Smooth muscle cell of the brain vasculature (primary cell): ENCODE results near the gene ILRUN.
A peak's percentile ranks its signal among the peaks of the same experiment; 100 is the strongest.
"Not testable (repeated sequence)": the region's sequence is repeated elsewhere in the genome, so short reads cannot be mapped to it uniquely, and the experiment has no call there.

Source experiments
- DNase-seq: peaks from one replicate; pipeline ENCODE4 v3.0.0-alpha.2; 2012; ENCODE audit warnings: low read depth, low spot score

Gene ILRUN

DNA sequence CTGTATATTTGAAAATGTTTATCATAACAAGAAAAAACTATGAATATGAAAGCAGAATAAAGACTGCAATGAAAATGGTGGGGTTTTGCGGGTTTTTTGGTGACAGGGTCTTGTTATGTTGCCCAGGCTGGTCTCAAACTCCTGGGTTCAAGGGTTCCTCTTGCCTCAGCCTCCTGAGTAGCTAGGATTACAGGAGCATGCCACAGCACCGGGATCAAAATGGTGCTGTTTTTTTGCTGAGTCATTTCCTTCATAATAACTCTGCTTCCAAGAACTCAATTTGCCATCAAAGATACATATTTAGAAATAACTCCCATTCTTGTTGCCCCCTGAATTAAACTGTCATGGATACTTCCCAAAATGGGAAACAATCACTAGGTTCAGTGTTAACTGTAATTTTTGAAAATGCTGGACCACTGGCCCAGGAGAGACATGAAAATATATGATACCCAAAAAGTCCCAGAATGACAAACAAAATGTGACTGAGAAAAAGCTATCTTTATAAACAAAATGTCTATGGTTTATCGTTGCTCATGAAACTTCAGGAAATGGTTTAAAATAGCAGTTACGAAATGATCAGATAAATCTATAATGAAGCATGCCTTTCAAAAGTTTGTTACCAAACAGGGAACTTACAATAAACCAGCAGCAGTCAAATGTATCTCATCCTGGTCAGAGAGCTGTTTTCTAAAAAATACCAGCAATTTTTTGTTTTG, 32.2 kb downstream of the ILRUN start:
- no peak for DNase-seq

DNA sequence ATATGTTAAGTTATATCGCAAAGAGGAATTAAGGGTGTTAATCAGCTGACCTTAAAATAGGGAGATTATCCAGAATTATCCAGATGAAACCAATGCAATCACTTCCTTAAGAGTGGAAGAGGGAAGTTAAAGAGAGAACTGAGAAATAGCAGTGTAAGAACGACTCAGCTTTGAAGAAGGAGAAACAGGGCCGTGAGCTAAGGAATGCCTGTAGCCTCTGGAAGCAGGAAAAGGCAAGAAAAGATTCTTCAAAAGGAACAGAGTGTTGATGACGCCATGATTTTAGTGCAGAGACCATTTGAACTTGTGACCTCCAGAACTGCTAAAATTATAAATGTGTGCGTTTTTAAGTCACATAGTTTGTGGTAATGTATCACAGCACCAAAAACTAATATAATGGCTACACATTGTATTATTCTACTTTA, 32.7 kb downstream of the ILRUN start:
- no peak for DNase-seq

DNA sequence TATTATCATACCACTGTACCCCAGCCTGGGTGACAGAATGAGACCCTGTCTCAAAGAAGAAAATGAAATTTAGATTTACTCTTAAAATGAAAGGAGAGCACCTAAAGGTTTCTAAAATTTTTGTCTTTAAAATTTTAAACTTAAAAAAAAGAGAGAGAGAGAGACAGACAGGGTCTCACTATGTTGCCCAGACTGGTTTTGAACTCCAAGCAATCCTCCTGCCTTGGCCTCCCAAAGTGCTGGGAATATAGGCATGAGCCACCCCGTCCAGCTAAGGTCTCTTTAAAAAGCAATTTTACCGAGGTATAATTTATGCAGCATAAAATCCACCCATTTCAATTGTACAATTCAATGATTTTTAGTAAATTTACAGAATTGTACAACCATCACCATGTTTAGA, 33.2 kb downstream of the ILRUN start:
- no peak for DNase-seq

DNA sequence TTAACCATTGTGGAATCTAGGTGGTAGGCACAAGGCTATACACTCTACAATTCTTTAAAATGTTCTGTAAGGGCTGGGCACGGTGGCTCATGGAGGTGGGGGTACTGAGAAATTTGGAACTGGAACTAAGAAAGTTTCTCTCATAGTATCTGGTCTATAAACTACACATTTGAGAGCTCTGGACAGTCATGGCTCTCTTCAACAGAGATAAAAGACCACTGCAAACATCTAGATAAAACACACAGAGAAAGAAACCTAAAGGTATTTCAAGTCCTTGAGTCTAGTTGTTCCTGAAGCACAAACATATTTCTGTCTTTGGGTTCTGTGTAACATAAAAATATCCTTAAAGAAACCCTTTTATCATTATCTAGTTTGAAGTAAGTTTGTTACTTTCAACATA, 35.2 kb downstream of the ILRUN start:
- DNase-seq = no peak

DNA sequence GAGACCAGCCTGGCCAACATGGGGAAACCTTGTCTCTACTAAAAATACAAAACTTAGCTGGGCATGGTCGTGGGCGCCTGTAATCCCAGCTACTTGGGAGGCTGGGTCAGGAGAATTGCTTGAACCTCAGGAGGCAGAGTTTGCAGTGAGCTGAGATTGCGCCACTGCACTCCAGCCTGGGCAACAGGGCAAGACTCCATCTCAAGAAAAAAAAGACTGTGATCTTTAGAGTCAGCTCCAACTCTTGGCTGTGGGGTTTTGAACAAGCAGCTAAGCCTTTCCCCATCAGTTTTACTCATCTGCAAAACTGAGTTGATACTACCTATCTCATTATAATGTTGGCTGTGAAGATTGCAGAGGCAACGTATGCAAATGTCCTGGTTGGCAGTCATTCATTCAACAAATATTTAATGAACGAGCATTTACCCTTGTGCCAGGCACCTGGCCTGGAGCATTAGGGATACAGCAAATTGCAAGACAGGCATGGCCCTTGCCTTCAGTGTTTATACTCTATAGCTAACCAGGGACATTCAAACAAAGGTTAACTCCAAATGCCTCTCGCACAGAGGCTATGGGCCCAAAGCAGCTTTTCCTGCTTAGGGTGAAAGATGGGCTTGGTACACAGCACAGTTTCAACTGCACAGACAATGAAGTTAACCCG, 37.8 kb downstream of the ILRUN start:
- DNase-seq = no peak

DNA sequence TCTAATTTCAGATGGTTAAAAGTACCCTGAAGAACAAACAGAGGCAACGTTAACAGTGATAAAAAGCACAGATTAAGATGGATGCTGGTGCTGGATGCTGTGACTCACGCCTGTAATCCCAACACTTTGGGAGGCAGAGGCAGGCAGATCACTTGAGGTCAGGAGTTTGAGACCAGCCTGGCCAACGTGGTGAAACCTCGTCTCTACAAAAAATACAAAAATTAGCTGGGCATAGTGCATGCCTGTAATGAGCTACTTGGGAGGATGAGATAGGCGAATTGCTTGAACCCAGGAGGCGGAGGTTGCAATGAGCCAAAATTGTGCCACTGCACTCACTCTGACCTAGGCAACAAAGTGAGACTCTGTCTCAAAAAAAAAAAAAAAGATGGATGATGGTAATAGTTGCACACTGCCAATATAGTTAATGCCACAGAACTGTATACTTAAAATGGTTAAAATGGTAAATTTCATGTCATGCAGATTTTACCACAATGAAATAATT, 38.5 kb downstream of the ILRUN start:
- DNase-seq = not testable (repeated sequence)

DNA sequence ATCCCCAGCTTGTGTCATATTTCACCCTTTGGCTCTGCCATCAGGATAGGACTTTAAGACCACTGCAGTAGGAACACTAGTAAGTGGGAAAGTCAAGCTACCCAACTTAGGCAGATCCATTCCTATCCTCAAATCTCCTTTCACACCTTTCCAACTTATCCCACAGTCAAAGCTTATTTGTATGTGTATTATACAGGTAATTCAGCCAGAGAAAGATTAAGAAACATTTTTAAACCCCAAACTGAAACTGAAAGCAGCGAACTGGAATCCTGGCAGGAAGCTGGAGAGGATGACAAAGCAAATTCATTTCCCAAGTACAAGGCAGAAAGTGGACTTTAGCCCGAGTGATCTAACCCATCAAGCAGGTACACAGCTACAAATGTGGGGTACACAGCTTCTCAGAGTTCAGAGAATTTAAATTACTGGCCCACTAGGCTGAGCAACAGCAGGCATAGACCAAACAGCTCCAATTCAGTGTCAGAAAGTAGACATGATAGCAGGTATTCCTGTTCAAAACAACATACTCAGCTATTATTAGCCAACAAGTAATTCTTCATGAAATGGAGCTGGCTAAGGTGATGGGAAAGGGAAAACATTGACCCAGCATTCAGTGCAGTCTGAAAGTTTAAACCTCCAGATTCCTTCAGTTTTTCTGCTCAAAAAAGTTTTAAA, 39.1 kb downstream of the ILRUN start:
- peak; percentile 58 for DNase-seq

DNA sequence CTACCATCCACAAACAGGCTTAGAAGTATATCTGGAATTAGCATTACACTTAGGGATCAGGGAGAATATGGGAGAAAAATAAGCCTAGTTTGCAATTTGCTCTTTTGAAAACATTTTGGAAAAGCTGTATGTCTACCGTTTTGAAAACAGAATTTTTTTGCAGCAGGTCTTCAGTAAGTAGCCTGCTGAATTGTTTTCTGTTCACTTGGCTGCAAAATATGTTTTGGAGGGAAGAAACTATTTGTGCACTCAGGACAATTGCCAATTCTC, 39.6 kb downstream of the ILRUN start:
- peak; percentile 49 for DNase-seq

DNA sequence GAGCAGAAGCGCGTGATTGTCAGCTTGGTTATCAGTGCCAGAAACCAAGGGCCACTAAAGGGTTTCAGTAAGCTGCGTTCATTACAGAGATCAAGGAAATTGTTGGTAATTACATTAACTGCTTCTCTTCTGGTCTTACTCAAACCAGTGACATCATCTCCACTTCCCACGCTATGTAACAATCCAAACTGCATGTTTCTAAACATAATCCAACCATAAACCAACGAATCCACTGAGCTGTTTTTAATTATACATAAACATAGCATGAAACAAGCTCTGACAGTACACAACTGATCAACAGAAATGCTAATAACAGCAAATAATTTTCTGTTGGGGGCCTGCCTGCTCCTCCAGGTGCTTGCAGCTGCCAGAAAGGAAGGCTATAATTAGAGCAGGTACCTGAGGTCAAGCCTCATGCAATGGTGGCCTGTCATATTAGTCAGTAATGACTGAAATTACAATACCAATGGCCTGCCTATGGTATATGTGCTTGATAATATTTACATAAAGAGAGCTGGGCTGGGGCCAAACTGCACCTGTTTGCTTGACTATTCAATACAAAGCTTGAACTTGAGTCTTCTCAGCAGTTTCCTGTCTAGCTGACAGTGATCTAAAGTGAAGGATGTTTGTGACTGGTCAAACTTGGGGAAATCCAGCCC, 40.1 kb downstream of the ILRUN start:
- no peak for DNase-seq

DNA sequence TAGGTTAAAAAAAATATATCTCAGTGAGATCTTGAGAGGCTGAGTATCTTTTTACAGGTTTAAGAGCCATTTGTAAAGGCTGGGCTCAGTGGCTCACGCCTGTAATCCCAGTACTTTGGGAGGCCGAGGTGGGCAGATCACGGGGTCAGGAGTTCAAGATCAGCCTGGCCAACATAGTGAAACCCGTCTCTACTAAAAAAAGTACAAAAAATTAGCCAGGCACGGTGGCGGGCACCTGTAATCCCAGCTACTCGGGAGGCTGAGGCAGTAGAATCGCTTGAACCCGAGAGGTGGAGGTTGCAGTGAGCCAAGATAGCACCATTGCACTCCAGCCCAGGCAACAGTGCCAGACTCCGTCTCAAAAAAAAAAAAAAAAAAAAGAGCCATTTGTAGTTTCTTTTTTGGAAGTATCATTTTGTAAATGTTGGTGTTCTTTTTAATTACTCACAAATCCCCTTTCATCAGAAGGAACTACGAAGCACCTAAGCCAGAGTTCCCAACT, 40.6 kb downstream of the ILRUN start:
- DNase-seq = not testable (repeated sequence)

DNA sequence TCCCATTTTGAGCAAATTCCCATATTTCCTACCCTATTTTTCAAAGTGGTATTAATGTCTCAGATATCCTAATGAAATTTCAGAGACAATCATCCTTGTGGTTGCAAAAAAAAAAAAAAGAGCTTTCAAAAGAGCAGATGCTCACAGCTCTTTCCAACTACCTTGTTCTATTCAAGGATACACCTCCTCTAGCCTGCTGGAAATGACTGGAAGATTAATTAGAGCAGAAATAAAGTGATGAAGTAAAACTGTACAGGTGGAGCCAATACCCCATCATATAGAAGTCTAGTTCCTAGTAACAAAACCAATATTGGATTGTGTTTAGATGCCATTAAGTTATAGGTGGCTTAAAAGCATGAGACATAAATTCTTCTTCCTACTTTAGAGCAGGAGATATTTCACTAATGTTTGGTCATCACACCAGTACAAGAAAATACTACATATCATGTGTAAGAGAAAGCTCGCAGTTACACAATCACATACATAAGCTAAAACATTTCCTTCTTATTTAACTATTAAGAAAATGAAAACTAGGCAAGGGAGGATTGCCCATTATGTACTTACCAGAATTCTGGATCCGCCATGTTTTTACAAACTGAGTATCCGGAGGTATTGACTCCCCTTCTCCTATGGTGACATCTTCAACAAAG, 42.4 kb downstream of the ILRUN start:
- DNase-seq = no peak

DNA sequence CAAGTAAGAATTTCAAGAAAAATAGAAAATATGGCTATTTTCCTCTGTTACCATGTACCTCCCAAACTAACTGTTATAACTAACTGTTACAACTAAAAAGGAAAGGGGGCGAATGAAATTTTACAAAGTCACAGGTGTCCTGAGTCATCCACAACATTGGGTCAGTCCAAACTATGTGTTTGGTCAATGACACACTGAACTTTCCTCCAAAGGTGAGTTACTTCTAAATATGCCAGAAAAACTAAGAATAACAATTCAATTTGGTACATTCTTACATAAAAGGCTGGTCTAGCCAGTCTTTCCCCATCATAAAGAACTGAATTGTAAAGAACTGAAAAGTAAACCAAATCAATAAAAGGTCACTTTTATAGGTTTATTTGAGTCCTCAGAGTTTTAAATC, 44.3 kb downstream of the ILRUN start:
- no peak for DNase-seq

DNA sequence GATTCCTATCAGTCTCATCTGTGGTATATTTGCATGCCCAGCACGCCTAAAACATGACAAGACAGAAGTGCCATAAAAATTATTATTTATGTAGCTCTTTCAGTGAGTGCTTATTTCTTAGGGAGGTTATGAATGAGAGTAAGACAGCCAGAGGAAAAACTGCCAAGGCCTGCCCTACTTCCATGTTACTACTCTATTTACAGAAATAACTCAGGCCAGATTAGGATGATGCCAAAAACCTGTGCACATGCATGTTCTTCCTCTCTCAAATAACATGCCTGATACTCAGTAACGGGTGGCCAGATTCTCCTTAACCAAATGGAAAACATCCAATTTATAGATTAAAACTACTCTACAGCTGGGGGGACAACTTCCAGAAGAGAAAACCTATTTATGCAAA, 45.7 kb downstream of the ILRUN start:
- DNase-seq = no peak

DNA sequence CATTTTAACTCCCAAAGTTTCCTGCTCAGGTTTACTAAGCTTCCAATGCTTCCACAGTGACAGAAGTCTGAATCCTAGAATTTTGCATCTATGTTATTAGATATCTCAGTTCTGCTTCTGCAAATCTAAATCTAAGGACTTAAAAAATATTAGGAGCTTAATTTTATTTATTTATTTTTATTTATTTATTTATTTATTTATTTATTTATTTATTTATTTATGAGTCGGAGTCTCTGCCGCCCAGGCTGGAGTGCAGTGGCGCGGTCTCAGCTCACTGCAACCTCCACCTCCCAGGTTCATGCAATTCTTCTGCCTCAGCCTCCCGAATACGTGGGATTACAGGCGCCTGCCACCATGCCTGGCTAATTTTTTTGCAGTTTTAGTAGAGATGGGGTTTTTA, 46.3 kb downstream of the ILRUN start:
- not testable (repeated sequence) for DNase-seq

DNA sequence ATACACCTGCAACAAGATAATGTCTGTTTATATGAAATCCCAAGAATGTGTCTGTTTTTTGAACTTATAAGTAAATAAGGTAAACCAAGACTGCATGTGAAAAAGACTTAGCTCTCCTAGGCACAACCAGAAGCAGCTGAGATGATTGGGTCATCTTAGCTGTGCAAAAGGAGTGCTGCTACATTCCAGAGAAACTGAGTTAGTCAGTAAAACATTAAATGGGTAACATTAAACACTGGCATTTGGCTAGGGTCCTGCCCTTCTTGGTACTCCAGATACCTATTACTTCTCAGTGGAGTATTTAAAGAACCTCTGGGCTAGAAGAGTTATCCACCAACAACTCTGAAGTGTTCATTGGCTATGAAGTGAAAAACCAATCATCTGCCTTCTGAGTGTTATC, 47.8 kb downstream of the ILRUN start:
- DNase-seq = no peak
